K562 (cell line): Measurements from ENCODE around the gene CEP20. TPM values are rescaled to one million over a fixed set of nuclear protein-coding genes. Genes with fewer than 3 reads are reported as not detected.

ENCODE experiments used
- FOXK1 ChIP-seq: sonication (generic); formaldehyde crosslinking; IDR thresholded peaks from 2 replicates; pipeline ENCODE4 v1.8.0; 2022; ENCODE audit warnings: missing genetic modification reagents, mild to moderate bottlenecking, borderline replicate concordance
- GABPA ChIP-seq: fragments of 200-800 bp; sonication (Bioruptor generic); conservative IDR thresholded peaks from 2 replicates; pipeline ENCODE4 v1.6.1; 2016; ENCODE audit warnings: low read depth, missing genetic modification characterization, missing compliant biosample characterization
- KHSRP ChIP-seq: fragments of 450-650 bp; IDR thresholded peaks from 2 replicates; pipeline ENCODE4 v1.6.1; 2017
- MECOM ChIP-seq: fragments of 250-450 bp; sonication (Bioruptor Pico); IDR thresholded peaks from 2 replicates; pipeline ENCODE4 v1.8.0; 2022; ENCODE audit warnings: inconsistent platforms
- MEIS2 ChIP-seq: fragments of 450-650 bp; IDR thresholded peaks from 2 replicates; pipeline ENCODE4 v1.6.1; 2014; ENCODE audit warnings: mild to moderate bottlenecking; ENCODE audit not compliant: partially characterized antibody
- NCOA2 ChIP-seq, 2 experiments: fragments of 450-650 bp; IDR thresholded peaks; 2 replicates each; pipeline ENCODE4 v1.6.1; 2018; ENCODE audit warnings: mild to moderate bottlenecking in 2 of 2, moderate library complexity in 1 of 2; ENCODE audit not compliant: partially characterized antibody in 2 of 2
- POLR2A ChIP-seq: fragments of 450-650 bp; conservative IDR thresholded peaks from 2 replicates; pipeline ENCODE4 v1.6.1; 2016
- SIRT6 ChIP-seq: IDR thresholded peaks from one replicate; pipeline ENCODE4 v1.6.1; 2012; ENCODE audit warnings: low read depth, mild to moderate bottlenecking, control low read depth, inconsistent platforms, low read length, moderate library complexity
- SIX5 ChIP-seq, 2 experiments: IDR thresholded peaks; 2 replicates each; pipeline ENCODE4 v1.6.1; 2011; ENCODE audit warnings: low read length in 2 of 2, borderline replicate concordance in 1 of 2, low read depth in 1 of 2, mild to moderate bottlenecking in 1 of 2, moderate library complexity in 1 of 2; ENCODE audit not compliant: insufficient read depth in 1 of 2
- SPI1 ChIP-seq: IDR thresholded peaks from 2 replicates; pipeline ENCODE4 v1.6.1; 2011; ENCODE audit warnings: low read depth, low read length, control low read depth, borderline replicate concordance
- STAT5A ChIP-seq: IDR thresholded peaks from 2 replicates; pipeline ENCODE4 v1.6.1; 2012; ENCODE audit warnings: low read length, inconsistent platforms, borderline replicate concordance
- TRIM28 ChIP-seq: fragments of 450-650 bp; IDR thresholded peaks from 2 replicates; pipeline ENCODE4 v1.6.1; 2017
- ZNF324 ChIP-seq: fragments of 250-450 bp; sonication (Bioruptor Pico); IDR thresholded peaks from 2 replicates; pipeline ENCODE4 v1.4.0; 2020; ENCODE audit warnings: mild to moderate bottlenecking
- ZNF551 ChIP-seq: fragments of 250-450 bp; sonication (Bioruptor Pico); IDR thresholded peaks from 2 replicates; pipeline ENCODE4 v1.5.0; 2021; ENCODE audit warnings: mild to moderate bottlenecking, moderate library complexity
- ZNF75A ChIP-seq: fragments of 450-650 bp; formaldehyde crosslinking; IDR thresholded peaks from 2 replicates; pipeline ENCODE4 v1.4.0; 2020; ENCODE audit warnings: mild to moderate bottlenecking
- ZNF785 ChIP-seq: fragments of 250-450 bp; sonication (Bioruptor Pico); IDR thresholded peaks from 2 replicates; pipeline ENCODE4 v1.4.0; 2020; ENCODE audit warnings: mild to moderate bottlenecking
- polyA plus RNA-seq, 8 experiments: library from polyadenylated mRNA; depleted of rRNA in 4 of 8; stranded (reverse) in 5 of 8; unstranded in 3 of 8; fragments of >200 nt; fragmentation: Nextera tagmentation in 2 of 8; fragmentation: Illumina TruSeq in 1 of 8; extraction: Ambion mirVana in 2 of 8; extraction: Trizol in 1 of 8; gene quantifications; 2 replicates each; pipeline versions ENCODE4 v1.2.1 to v1.2.3, GENCODE V29; 2011 to 2014; ENCODE audit warnings: inconsistent platforms in 1 of 8, missing spikeins in 1 of 8
- total RNA-seq, 7 experiments: library from RNA; depleted of rRNA in 6 of 7; stranded (reverse); fragments of >200 nt in 6 of 7; fragmentation: Illumina TruSeq in 2 of 7; extraction: Trizol in 2 of 7; gene quantifications; 2 replicates each; pipeline versions ENCODE4 v1.2.1 to v1.2.3, GENCODE V29; 2011 to 2021; ENCODE audit warnings: low replicate concordance in 1 of 7
- TF ChIP-seq, protein P1 (sequence below): fragments of 250-450 bp; sonication (Bioruptor Pico); IDR thresholded peaks from 2 replicates; pipeline ENCODE4 v1.5.0; 2020; ENCODE audit warnings: mild to moderate bottlenecking
- TF ChIP-seq, protein P2 (sequence below): sonication (generic); formaldehyde crosslinking; IDR thresholded peaks from 2 replicates; pipeline ENCODE4 v1.8.0; 2022; ENCODE audit warnings: missing genetic modification reagents, mild to moderate bottlenecking, borderline replicate concordance
- TF ChIP-seq, protein P3 (sequence below): sonication (generic); formaldehyde crosslinking; IDR thresholded peaks from 2 replicates; pipeline ENCODE4 v1.8.1; 2023; ENCODE audit warnings: mild to moderate bottlenecking, missing genetic modification reagents
- TF ChIP-seq, protein P4 (sequence below): sonication (generic); formaldehyde crosslinking; IDR thresholded peaks from 2 replicates; pipeline ENCODE4 v1.8.0; 2022; ENCODE audit warnings: mild to moderate bottlenecking, missing genetic modification reagents
- TF ChIP-seq, protein P5 (sequence below): fragments of 450-650 bp; IDR thresholded peaks from 2 replicates; pipeline ENCODE4 v1.6.1; 2018; ENCODE audit warnings: mild to moderate bottlenecking, low read depth; ENCODE audit not compliant: partially characterized antibody

The CEP20 gene
- total and polyA plus RNA-seq, 9 of the 15 experiments (the other 6 are each of a cell fraction or from before 2014, with no cell fraction given), result 41.3 to 150 (median 104) TPM

DNA sequence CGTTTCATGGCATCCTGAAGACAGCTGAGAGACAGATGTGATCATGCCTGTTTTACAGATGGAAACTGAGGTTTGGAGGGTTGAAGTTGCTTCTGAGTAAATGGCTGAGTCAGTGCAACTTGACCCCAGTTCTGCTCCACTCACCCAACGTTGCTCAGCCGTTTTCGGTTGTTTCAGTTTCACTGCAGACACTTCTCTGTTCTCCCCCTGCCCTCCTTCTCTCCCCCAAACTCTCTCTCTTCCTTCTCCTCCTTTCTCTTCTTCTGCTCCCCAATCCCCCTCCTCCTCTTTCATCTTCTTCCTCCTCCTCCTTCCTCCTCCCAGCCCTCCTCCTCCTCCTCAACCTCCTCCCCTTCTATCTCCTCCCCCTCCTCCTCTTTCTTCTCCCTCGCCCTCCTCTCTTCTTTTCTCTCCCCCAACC, 9.4 kb upstream of the CEP20 start (continued):
- TF ChIP-seq, protein P1, sequence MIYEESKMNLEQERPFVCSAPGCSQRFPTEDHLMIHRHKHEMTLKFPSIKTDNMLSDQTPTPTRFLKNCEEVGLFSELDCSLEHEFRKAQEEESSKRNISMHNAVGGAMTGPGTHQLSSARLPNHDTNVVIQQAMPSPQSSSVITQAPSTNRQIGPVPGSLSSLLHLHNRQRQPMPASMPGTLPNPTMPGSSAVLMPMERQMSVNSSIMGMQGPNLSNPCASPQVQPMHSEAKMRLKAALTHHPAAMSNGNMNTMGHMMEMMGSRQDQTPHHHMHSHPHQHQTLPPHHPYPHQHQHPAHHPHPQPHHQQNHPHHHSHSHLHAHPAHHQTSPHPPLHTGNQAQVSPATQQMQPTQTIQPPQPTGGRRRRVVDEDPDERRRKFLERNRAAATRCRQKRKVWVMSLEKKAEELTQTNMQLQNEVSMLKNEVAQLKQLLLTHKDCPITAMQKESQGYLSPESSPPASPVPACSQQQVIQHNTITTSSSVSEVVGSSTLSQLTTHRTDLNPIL (CRISPR knock-in tag), result no peak
- TF ChIP-seq, protein P2, sequence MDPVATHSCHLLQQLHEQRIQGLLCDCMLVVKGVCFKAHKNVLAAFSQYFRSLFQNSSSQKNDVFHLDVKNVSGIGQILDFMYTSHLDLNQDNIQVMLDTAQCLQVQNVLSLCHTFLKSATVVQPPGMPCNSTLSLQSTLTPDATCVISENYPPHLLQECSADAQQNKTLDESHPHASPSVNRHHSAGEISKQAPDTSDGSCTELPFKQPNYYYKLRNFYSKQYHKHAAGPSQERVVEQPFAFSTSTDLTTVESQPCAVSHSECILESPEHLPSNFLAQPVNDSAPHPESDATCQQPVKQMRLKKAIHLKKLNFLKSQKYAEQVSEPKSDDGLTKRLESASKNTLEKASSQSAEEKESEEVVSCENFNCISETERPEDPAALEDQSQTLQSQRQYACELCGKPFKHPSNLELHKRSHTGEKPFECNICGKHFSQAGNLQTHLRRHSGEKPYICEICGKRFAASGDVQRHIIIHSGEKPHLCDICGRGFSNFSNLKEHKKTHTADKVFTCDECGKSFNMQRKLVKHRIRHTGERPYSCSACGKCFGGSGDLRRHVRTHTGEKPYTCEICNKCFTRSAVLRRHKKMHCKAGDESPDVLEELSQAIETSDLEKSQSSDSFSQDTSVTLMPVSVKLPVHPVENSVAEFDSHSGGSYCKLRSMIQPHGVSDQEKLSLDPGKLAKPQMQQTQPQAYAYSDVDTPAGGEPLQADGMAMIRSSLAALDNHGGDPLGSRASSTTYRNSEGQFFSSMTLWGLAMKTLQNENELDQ, result no peak
- TF ChIP-seq ZNF75A (CRISPR knock-in tag) (no peak), TRIM28 (no peak), SIRT6 (no peak), STAT5A (no peak), FOXK1 (no peak), ZNF551 (CRISPR knock-in tag) (no peak), KHSRP (no peak), MEIS2 (no peak), ZNF324 (CRISPR knock-in tag) (no peak), POLR2A (0 out of 2 replicates have a peak, but pooled peaks have one; percentile 22), SPI1 (no peak), ZNF785 (CRISPR knock-in tag) (no peak), GABPA (tag) (no peak), SIX5 (IDR thresholded peaks at IDR 0.05; ENCODE audit: borderline replicate concordance in 1 of 2, insufficient read depth in 1 of 2, low read depth in 1 of 2, low read length in 2 of 2) (no peak), NCOA2 (IDR thresholded peaks at IDR 0.05; ENCODE audit: partially characterized antibody in 2 of 2) (no peak), MECOM (CRISPR knock-in tag) (no peak)
- TF ChIP-seq, protein P3, sequence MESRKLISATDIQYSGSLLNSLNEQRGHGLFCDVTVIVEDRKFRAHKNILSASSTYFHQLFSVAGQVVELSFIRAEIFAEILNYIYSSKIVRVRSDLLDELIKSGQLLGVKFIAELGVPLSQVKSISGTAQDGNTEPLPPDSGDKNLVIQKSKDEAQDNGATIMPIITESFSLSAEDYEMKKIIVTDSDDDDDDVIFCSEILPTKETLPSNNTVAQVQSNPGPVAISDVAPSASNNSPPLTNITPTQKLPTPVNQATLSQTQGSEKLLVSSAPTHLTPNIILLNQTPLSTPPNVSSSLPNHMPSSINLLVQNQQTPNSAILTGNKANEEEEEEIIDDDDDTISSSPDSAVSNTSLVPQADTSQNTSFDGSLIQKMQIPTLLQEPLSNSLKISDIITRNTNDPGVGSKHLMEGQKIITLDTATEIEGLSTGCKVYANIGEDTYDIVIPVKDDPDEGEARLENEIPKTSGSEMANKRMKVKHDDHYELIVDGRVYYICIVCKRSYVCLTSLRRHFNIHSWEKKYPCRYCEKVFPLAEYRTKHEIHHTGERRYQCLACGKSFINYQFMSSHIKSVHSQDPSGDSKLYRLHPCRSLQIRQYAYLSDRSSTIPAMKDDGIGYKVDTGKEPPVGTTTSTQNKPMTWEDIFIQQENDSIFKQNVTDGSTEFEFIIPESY, result no peak
- TF ChIP-seq, protein P4, sequence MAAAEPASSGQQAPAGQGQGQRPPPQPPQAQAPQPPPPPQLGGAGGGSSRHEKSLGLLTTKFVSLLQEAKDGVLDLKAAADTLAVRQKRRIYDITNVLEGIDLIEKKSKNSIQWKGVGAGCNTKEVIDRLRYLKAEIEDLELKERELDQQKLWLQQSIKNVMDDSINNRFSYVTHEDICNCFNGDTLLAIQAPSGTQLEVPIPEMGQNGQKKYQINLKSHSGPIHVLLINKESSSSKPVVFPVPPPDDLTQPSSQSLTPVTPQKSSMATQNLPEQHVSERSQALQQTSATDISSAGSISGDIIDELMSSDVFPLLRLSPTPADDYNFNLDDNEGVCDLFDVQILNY, result no peak
- TF ChIP-seq, protein P5, sequence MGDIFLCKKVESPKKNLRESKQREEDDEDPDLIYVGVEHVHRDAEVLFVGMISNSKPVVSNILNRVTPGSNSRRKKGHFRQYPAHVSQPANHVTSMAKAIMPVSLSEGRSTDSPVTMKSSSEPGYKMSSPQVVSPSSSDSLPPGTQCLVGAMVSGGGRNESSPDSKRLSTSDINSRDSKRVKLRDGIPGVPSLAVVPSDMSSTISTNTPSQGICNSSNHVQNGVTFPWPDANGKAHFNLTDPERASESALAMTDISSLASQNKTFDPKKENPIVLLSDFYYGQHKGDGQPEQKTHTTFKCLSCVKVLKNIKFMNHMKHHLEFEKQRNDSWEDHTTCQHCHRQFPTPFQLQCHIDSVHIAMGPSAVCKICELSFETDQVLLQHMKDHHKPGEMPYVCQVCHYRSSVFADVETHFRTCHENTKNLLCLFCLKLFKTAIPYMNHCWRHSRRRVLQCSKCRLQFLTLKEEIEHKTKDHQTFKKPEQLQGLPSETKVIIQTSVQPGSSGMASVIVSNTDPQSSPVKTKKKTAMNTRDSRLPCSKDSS, result no peak
